GM13976 (cell line): ENCODE measurements around the gene PRMT3.
"Not testable (repeated sequence)": the region's sequence is repeated elsewhere in the genome, so short reads cannot be mapped to it uniquely, and the experiment has no call there.

Experiments used
- DNase-seq: peaks from one replicate; pipeline ENCODE4 v3.0.0; 2012; ENCODE audit warnings: low spot score
- CTCF ChIP-seq: IDR thresholded peaks from 2 replicates; pipeline ENCODE4 v1.5.1; 2012; ENCODE audit warnings: borderline replicate concordance, mild to moderate bottlenecking; ENCODE audit not compliant: insufficient read depth; ENCODE audit errors: extremely low read depth, missing control alignments, control extremely low read depth
- in situ Hi-C: fragments of 300-500 bp; cut with MboI; formaldehyde crosslinking; loops from one replicate; pipeline ENCODE4 v1.12.0; 2022; ENCODE audit warnings: low sequenced_read_pairs, mixed read lengths, inconsistent platforms; ENCODE audit not compliant: unreplicated experiment

The PRMT3 gene

GRCh38 chr11:20357150-20357549 lies 30.4 kb upstream of the PRMT3 start:
- DNase-seq: no peak
- no peak for TF ChIP-seq CTCF
- in situ Hi-C loops: no loop called here

- no peak for TF ChIP-seq CTCF
- DNase-seq: no peak
- in situ Hi-C loops: no loop called here
Measured at GRCh38 chr11:20360650-20361049, 26.9 kb upstream of the PRMT3 start.

GRCh38 chr11:20362481-20362880 lies 25.0 kb upstream of the PRMT3 start:
- DNase-seq: no peak
- TF ChIP-seq CTCF: no peak
- in situ Hi-C loops: no loop called here

- in situ Hi-C loops: no loop called here
- peak; percentile 34 for DNase-seq
- no peak for TF ChIP-seq CTCF
Measured at GRCh38 chr11:20363149-20363499, 24.4 kb upstream of the PRMT3 start.

- DNase-seq: peak; percentile 86
- TF ChIP-seq CTCF: no peak
- in situ Hi-C loops: no loop called here
Measured at GRCh38 chr11:20363500-20364340, 23.8 kb upstream of the PRMT3 start, which contains the start of gene HTATIP2. TSS of gene HTATIP2 (plus strand) at chr11:20363714. CDS start at chr11:20364238, 524 bp downstream.

GRCh38 chr11:20364341-20364792 lies 23.1 kb upstream of the PRMT3 start:
- no peak for TF ChIP-seq CTCF
- in situ Hi-C loops: no loop called here

GRCh38 chr11:20365465-20365864 lies 22.1 kb upstream of the PRMT3 start:
- in situ Hi-C loops, DNase-seq: not testable (repeated sequence)

More at GRCh38 chr11:20364341-20364792, 23.1 kb upstream of the PRMT3 start:
- no peak for DNase-seq
